ENCODE measurements around the gene BMS1. TPM values are rescaled to one million over a fixed set of nuclear protein-coding genes. Genes with fewer than 3 reads are reported as not detected.

Gene BMS1
- total RNA-seq, 1 donor from 2014 or later, result 35.6 TPM

- Mint-ChIP-seq H3K27me3 (ENCODE audit: insufficient read depth) (no peaks in the 10 kb centered on the region), H3K4me1 (ENCODE audit: low read depth) (no peaks in the 10 kb centered on the region), H3K36me3 (ENCODE audit: low read depth) (no peaks in the 10 kb centered on the region), H3K9me3 (no peaks in the 10 kb centered on the region), H3K27ac (no peak overlapping the region), H3K4me3 (no peak overlapping the region)
- intact Hi-C loops (cut with micrococcal nuclease), result no loop called here
- DNase-seq (ENCODE audit: low spot score), result no peak
Observed at GRCh38 chr10:42874713-42875387, 92.3 kb downstream of the BMS1 start.

GRCh38 chr10:42875388-42875755, 92.8 kb downstream of the BMS1 start:
- H3K27me3 Mint-ChIP-seq (ENCODE audit: insufficient read depth), result peaks cover 2% of the 10 kb centered on the region
- no peaks in the 10 kb centered on the region for H3K4me1 Mint-ChIP-seq (ENCODE audit: low read depth)
- no peak overlapping the region for H3K4me3 Mint-ChIP-seq
- H3K36me3 Mint-ChIP-seq (ENCODE audit: low read depth), result no peaks in the 10 kb centered on the region
- H3K27ac Mint-ChIP-seq, result no peak overlapping the region
- no peak for DNase-seq (ENCODE audit: low spot score)
- intact Hi-C loops (cut with micrococcal nuclease), result no loop called here
- H3K9me3 Mint-ChIP-seq, result no peaks in the 10 kb centered on the region

GRCh38 chr10:42875798-42876341, 93.3 kb downstream of the BMS1 start:
- peaks cover 2% of the 10 kb centered on the region for H3K27me3 Mint-ChIP-seq (ENCODE audit: insufficient read depth)
- H3K9me3 Mint-ChIP-seq, result no peaks in the 10 kb centered on the region
- no peaks in the 10 kb centered on the region for H3K4me1 Mint-ChIP-seq (ENCODE audit: low read depth)
- H3K36me3 Mint-ChIP-seq (ENCODE audit: low read depth), result no peaks in the 10 kb centered on the region
- no peak overlapping the region for H3K27ac Mint-ChIP-seq
- no peak for DNase-seq (ENCODE audit: low spot score)
- H3K4me3 Mint-ChIP-seq, result no peak overlapping the region
- intact Hi-C loops (cut with micrococcal nuclease), result no loop called here

- Mint-ChIP-seq H3K36me3 (ENCODE audit: low read depth) (no peaks in the 10 kb centered on the region), H3K4me3 (no peak overlapping the region), H3K9me3 (peaks cover 4% of the 10 kb centered on the region), H3K27ac (no peak overlapping the region), H3K27me3 (ENCODE audit: insufficient read depth) (peaks cover 2% of the 10 kb centered on the region), H3K4me1 (ENCODE audit: low read depth) (no peaks in the 10 kb centered on the region)
- DNase-seq (ENCODE audit: low spot score), result no peak
- intact Hi-C loops (cut with micrococcal nuclease), result no loop called here
Observed at GRCh38 chr10:42876476-42876875, 93.9 kb downstream of the BMS1 start.

- no peaks in the 10 kb centered on the region for H3K36me3 Mint-ChIP-seq (ENCODE audit: low read depth)
- intact Hi-C loops (cut with micrococcal nuclease), result no loop called here
- H3K4me1 Mint-ChIP-seq (ENCODE audit: low read depth), result no peaks in the 10 kb centered on the region
- DNase-seq (ENCODE audit: low spot score), result no peak
- H3K27me3 Mint-ChIP-seq (ENCODE audit: insufficient read depth), result peaks cover 2% of the 10 kb centered on the region
- H3K4me3 Mint-ChIP-seq, result no peak overlapping the region
- no peak overlapping the region for H3K27ac Mint-ChIP-seq
- H3K9me3 Mint-ChIP-seq, result peaks cover 5% of the 10 kb centered on the region
Observed at GRCh38 chr10:42876945-42877344, 94.3 kb downstream of the BMS1 start.

GRCh38 chr10:42877496-42878030, 95.0 kb downstream of the BMS1 start:
- Mint-ChIP-seq H3K36me3 (ENCODE audit: low read depth) (no peaks in the 10 kb centered on the region), H3K27ac (no peak overlapping the region), H3K4me1 (ENCODE audit: low read depth) (no peaks in the 10 kb centered on the region), H3K27me3 (ENCODE audit: insufficient read depth) (peaks cover 2% of the 10 kb centered on the region), H3K4me3 (no peak overlapping the region), H3K9me3 (peaks cover 11% of the 10 kb centered on the region)
- intact Hi-C loops (cut with micrococcal nuclease), result no loop called here
- no peak for DNase-seq (ENCODE audit: low spot score)

GRCh38 chr10:42878134-42878820, 95.7 kb downstream of the BMS1 start:
- no peaks in the 10 kb centered on the region for H3K36me3 Mint-ChIP-seq (ENCODE audit: low read depth)
- intact Hi-C loops (cut with micrococcal nuclease), result no loop called here
- no peak overlapping the region for H3K4me3 Mint-ChIP-seq
- H3K4me1 Mint-ChIP-seq (ENCODE audit: low read depth), result no peaks in the 10 kb centered on the region
- no peak overlapping the region for H3K27ac Mint-ChIP-seq
- DNase-seq (ENCODE audit: low spot score), result no peak
- H3K27me3 Mint-ChIP-seq (ENCODE audit: insufficient read depth), result peaks cover 6% of the 10 kb centered on the region
- peaks cover 18% of the 10 kb centered on the region for H3K9me3 Mint-ChIP-seq

GRCh38 chr10:42878821-42879195, 96.2 kb downstream of the BMS1 start:
- H3K4me3 Mint-ChIP-seq, result no peak overlapping the region
- no peak overlapping the region for H3K27ac Mint-ChIP-seq
- intact Hi-C loops (cut with micrococcal nuclease), result no loop called here
- no peaks in the 10 kb centered on the region for H3K4me1 Mint-ChIP-seq (ENCODE audit: low read depth)
- DNase-seq (ENCODE audit: low spot score), result no peak
- H3K27me3 Mint-ChIP-seq (ENCODE audit: insufficient read depth), result peaks cover 7% of the 10 kb centered on the region
- H3K36me3 Mint-ChIP-seq (ENCODE audit: low read depth), result no peaks in the 10 kb centered on the region
- H3K9me3 Mint-ChIP-seq, result peaks cover 18% of the 10 kb centered on the region

- Mint-ChIP-seq H3K4me3 (no peak overlapping the region), H3K4me1 (ENCODE audit: low read depth) (no peaks in the 10 kb centered on the region), H3K9me3 (peaks cover 18% of the 10 kb centered on the region), H3K27ac (no peak overlapping the region), H3K27me3 (ENCODE audit: insufficient read depth) (peaks cover 7% of the 10 kb centered on the region), H3K36me3 (ENCODE audit: low read depth) (no peaks in the 10 kb centered on the region)
- DNase-seq (ENCODE audit: low spot score), result no peak
- intact Hi-C loops (cut with micrococcal nuclease), result no loop called here
Observed at GRCh38 chr10:42879380-42880254, 97.0 kb downstream of the BMS1 start.

GRCh38 chr10:42880255-42880620, 97.6 kb downstream of the BMS1 start:
- peaks cover 7% of the 10 kb centered on the region for H3K27me3 Mint-ChIP-seq (ENCODE audit: insufficient read depth)
- no peak overlapping the region for H3K4me3 Mint-ChIP-seq
- no peaks in the 10 kb centered on the region for H3K36me3 Mint-ChIP-seq (ENCODE audit: low read depth)
- intact Hi-C loops (cut with micrococcal nuclease), result no loop called here
- DNase-seq (ENCODE audit: low spot score), result no peak
- no peak overlapping the region for H3K27ac Mint-ChIP-seq
- H3K9me3 Mint-ChIP-seq, result peaks cover 18% of the 10 kb centered on the region
- H3K4me1 Mint-ChIP-seq (ENCODE audit: low read depth), result no peaks in the 10 kb centered on the region

GRCh38 chr10:42882597-42882996, 100.0 kb downstream of the BMS1 start:
- H3K4me1 Mint-ChIP-seq (ENCODE audit: low read depth), result no peaks in the 10 kb centered on the region
- peaks cover 18% of the 10 kb centered on the region for H3K9me3 Mint-ChIP-seq
- peaks cover 8% of the 10 kb centered on the region for H3K27me3 Mint-ChIP-seq (ENCODE audit: insufficient read depth)
- DNase-seq (ENCODE audit: low spot score), result no peak
- intact Hi-C loops (cut with micrococcal nuclease), result no loop called here
- no peaks in the 10 kb centered on the region for H3K36me3 Mint-ChIP-seq (ENCODE audit: low read depth)
- no peak overlapping the region for H3K4me3 Mint-ChIP-seq
- H3K27ac Mint-ChIP-seq, result no peak overlapping the region
